Measurements from ENCODE around the gene CDKN2B-AS1.

The CDKN2B-AS1 gene

GRCh38 chr9:22124263-22125011, 129.8 kb downstream of the CDKN2B-AS1 start:
- DNase-seq = no peak

- no peak for DNase-seq
Measured at GRCh38 chr9:22129133-22129532, 134.5 kb downstream of the CDKN2B-AS1 start.

GRCh38 chr9:22129633-22130032, 135.0 kb downstream of the CDKN2B-AS1 start:
- DNase-seq = no peak

GRCh38 chr9:22131817-22132216, 137.2 kb downstream of the CDKN2B-AS1 start:
- DNase-seq = no peak

- DNase-seq = no peak
Measured at GRCh38 chr9:22134390-22134789, 139.8 kb downstream of the CDKN2B-AS1 start.

- DNase-seq = no peak
Measured at GRCh38 chr9:22136461-22137096, 142.0 kb downstream of the CDKN2B-AS1 start.

- DNase-seq = no peak
Measured at GRCh38 chr9:22138956-22139660, 144.5 kb downstream of the CDKN2B-AS1 start.

GRCh38 chr9:22141908-22142307, 147.3 kb downstream of the CDKN2B-AS1 start:
- DNase-seq = no peak

GRCh38 chr9:22142671-22143070, 148.1 kb downstream of the CDKN2B-AS1 start:
- no peak for DNase-seq

GRCh38 chr9:22143799-22144625, 149.4 kb downstream of the CDKN2B-AS1 start:
- no peak for DNase-seq

- DNase-seq = no peak
Measured at GRCh38 chr9:22146604-22147003, 152.0 kb downstream of the CDKN2B-AS1 start.

- peak in 1 of 2 donors; percentile 1 for DNase-seq
Measured at GRCh38 chr9:22147813-22148527, 153.4 kb downstream of the CDKN2B-AS1 start.

GRCh38 chr9:22148528-22148875, 153.9 kb downstream of the CDKN2B-AS1 start:
- no peak for DNase-seq

GRCh38 chr9:22148876-22149637, 154.5 kb downstream of the CDKN2B-AS1 start:
- no peak for DNase-seq

GRCh38 chr9:22154064-22154463, 159.5 kb downstream of the CDKN2B-AS1 start:
- no peak for DNase-seq

GRCh38 chr9:22156586-22156985, 162.0 kb downstream of the CDKN2B-AS1 start:
- no peak for DNase-seq

- no peak for DNase-seq
Measured at GRCh38 chr9:22157276-22157675, 162.7 kb downstream of the CDKN2B-AS1 start.

GRCh38 chr9:22157828-22158227, 163.2 kb downstream of the CDKN2B-AS1 start:
- no peak for DNase-seq

GRCh38 chr9:22158271-22158670, 163.7 kb downstream of the CDKN2B-AS1 start:
- no peak for DNase-seq

- no peak for DNase-seq
Measured at GRCh38 chr9:22158927-22159346, 164.3 kb downstream of the CDKN2B-AS1 start.

- no peak for DNase-seq
Measured at GRCh38 chr9:22159586-22159985, 165.0 kb downstream of the CDKN2B-AS1 start.

- no peak for DNase-seq
Measured at GRCh38 chr9:22160221-22160620, 165.6 kb downstream of the CDKN2B-AS1 start.

All from stimulated activated CD4-positive, alpha-beta T cell treated with anti-CD3 and anti-CD28 coated beads, Interleukin-2, amount 100 ng/mL, for 48 hours (primary cell).